Parathyroid adenoma (tissue), 2 donors: Measurements from ENCODE around the gene C16orf87.

Experiments
- H2AFZ ChIP-seq: fragments of 300-600 bp; sonication (generic); one replicate; pipeline ENCODE4 v1.7.0; 2017; ENCODE audit warnings: antibody characterized with exemption, mild to moderate bottlenecking
- H3K27ac ChIP-seq: fragments of 300-600 bp; sonication (generic); one replicate; pipeline ENCODE4 v1.7.0; 2017
- H3K27me3 ChIP-seq: fragments of 300-600 bp; sonication (generic); one replicate; pipeline ENCODE4 v1.7.0; 2017; ENCODE audit warnings: low read length; ENCODE audit not compliant: control insufficient read depth, insufficient read depth
- H3K36me3 ChIP-seq: fragments of 300-600 bp; sonication (generic); one replicate; pipeline ENCODE4 v1.7.0; 2017; ENCODE audit warnings: low read length; ENCODE audit not compliant: control insufficient read depth, insufficient read depth
- H3K4me1 ChIP-seq: fragments of 300-600 bp; sonication (generic); one replicate; pipeline ENCODE4 v1.7.0; 2017; ENCODE audit warnings: control low read depth
- H3K4me2 ChIP-seq: fragments of 300-600 bp; sonication (generic); one replicate; pipeline ENCODE4 v1.7.0; 2017; ENCODE audit warnings: low read length
- H3K4me3 ChIP-seq: fragments of 300-600 bp; sonication (generic); one replicate; pipeline ENCODE4 v1.7.0; 2017; ENCODE audit warnings: low read depth, low read length
- H3K79me2 ChIP-seq: fragments of 300-600 bp; sonication (generic); one replicate; pipeline ENCODE4 v1.7.0; 2017; ENCODE audit warnings: control low read depth
- H3K9ac ChIP-seq: fragments of 300-600 bp; sonication (generic); one replicate; pipeline ENCODE4 v1.7.0; 2017; ENCODE audit warnings: mild to moderate bottlenecking
- H3K9me3 ChIP-seq: fragments of 300-600 bp; sonication (generic); one replicate; pipeline ENCODE4 v1.7.0; 2017; ENCODE audit warnings: low read length; ENCODE audit not compliant: control insufficient read depth
- CTCF ChIP-seq: fragments of 300-600 bp; sonication (generic); IDR thresholded peaks from one replicate; pipeline ENCODE4 v1.7.0; 2017; ENCODE audit warnings: antibody characterized with exemption, mild to moderate bottlenecking
- donor health status: primary hyperparathyroidism.

Gene C16orf87

GRCh38 chr16:46857368-46857945 lies 26.5 kb upstream of the C16orf87 start:
- Histone ChIP-seq H2AFZ (no peak overlapping the region), H3K4me1 (no peaks in the 10 kb centered on the region), H3K9me3 (no peaks in the 10 kb centered on the region), H3K36me3 (no peaks in the 10 kb centered on the region), H3K4me2 (no peak overlapping the region), H3K4me3 (no peak overlapping the region), H3K9ac (no peak overlapping the region), H3K27ac (no peak overlapping the region), H3K27me3 (no peaks in the 10 kb centered on the region), H3K79me2 (no peaks in the 10 kb centered on the region)
- TF ChIP-seq CTCF: peak; percentile 30

- Histone ChIP-seq H3K4me3 (no peak overlapping the region), H3K27me3 (no peaks in the 10 kb centered on the region), H3K4me1 (no peaks in the 10 kb centered on the region), H3K9me3 (no peaks in the 10 kb centered on the region), H3K4me2 (no peak overlapping the region), H3K79me2 (no peaks in the 10 kb centered on the region), H3K27ac (no peak overlapping the region), H2AFZ (no peak overlapping the region), H3K9ac (no peak overlapping the region), H3K36me3 (no peaks in the 10 kb centered on the region)
- TF ChIP-seq CTCF: no peak
Measured at GRCh38 chr16:46855389-46855788, 24.4 kb upstream of the C16orf87 start.

- TF ChIP-seq CTCF: no peak
Measured at GRCh38 chr16:46854846-46855245, 23.9 kb upstream of the C16orf87 start.

GRCh38 chr16:46853713-46854443 lies 22.9 kb upstream of the C16orf87 start:
- Histone ChIP-seq H3K4me1 (no peaks in the 10 kb centered on the region), H3K9me3 (no peaks in the 10 kb centered on the region), H2AFZ (no peak overlapping the region), H3K79me2 (no peaks in the 10 kb centered on the region), H3K27ac (no peak overlapping the region), H3K27me3 (no peaks in the 10 kb centered on the region), H3K36me3 (no peaks in the 10 kb centered on the region), H3K9ac (no peak overlapping the region), H3K4me3 (no peak overlapping the region), H3K4me2 (no peak overlapping the region)
- TF ChIP-seq CTCF: peak; percentile 92

More at GRCh38 chr16:46854846-46855245, 23.9 kb upstream of the C16orf87 start:
- Histone ChIP-seq H3K9me3 (no peaks in the 10 kb centered on the region), H3K4me3 (no peak overlapping the region), H3K4me2 (no peak overlapping the region), H3K27ac (no peak overlapping the region), H3K27me3 (no peaks in the 10 kb centered on the region), H3K79me2 (no peaks in the 10 kb centered on the region), H2AFZ (no peak overlapping the region), H3K36me3 (no peaks in the 10 kb centered on the region), H3K4me1 (no peaks in the 10 kb centered on the region), H3K9ac (no peak overlapping the region)

GRCh38 chr16:46852130-46852529 lies 21.1 kb upstream of the C16orf87 start:
- Histone ChIP-seq H3K4me1 (no peaks in the 10 kb centered on the region), H3K9ac (no peak overlapping the region), H3K4me3 (no peak overlapping the region), H3K27me3 (no peaks in the 10 kb centered on the region), H3K36me3 (no peaks in the 10 kb centered on the region), H3K79me2 (no peaks in the 10 kb centered on the region), H3K27ac (no peak overlapping the region), H2AFZ (no peak overlapping the region), H3K9me3 (no peaks in the 10 kb centered on the region), H3K4me2 (no peak overlapping the region)
- TF ChIP-seq CTCF: no peak
